GM19372 (cell line): ENCODE results near the gene KNTC1.
"Not testable (repeated sequence)": the region's sequence is repeated elsewhere in the genome, so short reads cannot be mapped to it uniquely, and the experiment has no call there.

Experiments used
- ATAC-seq: cut with Tn5 transposase; IDR thresholded peaks from one replicate; pipeline ENCODE4 v1.9.1; 2021; ENCODE audit warnings: mild to moderate bottlenecking, low read depth, moderate library complexity; ENCODE audit not compliant: unreplicated experiment

KNTC1 gene

DNA sequence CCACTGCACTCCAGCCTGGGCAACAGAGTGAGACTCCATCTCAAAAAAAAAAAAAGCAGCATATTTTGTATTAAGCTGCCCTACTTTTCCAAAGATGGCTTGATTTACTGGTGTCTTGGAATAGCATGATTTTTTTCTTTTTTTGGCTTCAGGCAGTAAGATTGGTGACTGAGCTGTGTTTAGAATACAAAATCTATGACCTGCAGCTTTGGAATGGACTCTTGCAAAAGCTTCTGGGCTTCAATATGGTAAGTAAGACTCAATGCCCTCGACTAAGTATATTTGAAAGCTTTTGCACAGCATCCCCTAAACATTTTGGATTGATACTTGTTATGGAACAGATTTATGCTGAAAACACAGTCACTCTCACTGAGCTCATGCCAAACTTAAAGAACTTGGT is 87.8 kb downstream of the KNTC1 start:
- no peak for ATAC-seq

DNA sequence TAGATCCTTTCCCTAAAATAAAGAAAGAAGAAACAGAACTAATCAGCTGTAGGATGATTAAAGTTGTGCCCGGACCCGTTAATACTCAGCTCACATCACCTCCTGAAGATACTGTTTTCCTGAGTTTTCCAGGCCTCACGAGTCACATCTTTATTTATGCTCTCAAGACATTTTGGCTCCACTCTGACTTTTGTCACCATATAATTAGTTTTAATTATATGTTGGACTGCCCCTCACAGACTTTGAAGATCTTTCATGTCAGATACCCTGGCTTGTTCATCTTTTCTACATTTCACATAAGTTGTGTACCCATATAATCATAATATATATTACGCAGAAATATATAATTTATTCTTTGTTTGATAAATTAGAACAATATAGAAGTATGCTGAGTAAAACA is 88.7 kb downstream of the KNTC1 start:
- no peak for ATAC-seq

DNA sequence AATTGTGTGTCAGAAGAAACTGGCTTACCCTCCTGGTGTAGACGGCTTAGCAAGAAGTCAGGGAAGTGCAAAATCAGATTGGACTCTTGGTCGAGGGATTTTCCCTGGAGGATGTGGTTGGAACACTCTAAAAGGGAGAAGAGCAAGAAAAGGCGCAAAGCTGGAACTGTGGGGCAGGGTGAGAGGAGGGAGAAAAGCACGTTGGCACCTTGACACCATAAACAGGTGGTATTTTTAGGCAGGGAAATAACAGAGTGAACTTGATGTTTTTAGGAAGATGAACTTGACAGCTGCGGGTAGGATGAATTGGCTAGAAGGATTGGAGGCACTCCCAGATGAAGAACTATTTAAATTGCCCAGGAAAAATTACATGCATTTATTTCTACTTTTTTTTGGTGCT is 108.4 kb downstream of the KNTC1 start:
- ATAC-seq, result no peak

DNA sequence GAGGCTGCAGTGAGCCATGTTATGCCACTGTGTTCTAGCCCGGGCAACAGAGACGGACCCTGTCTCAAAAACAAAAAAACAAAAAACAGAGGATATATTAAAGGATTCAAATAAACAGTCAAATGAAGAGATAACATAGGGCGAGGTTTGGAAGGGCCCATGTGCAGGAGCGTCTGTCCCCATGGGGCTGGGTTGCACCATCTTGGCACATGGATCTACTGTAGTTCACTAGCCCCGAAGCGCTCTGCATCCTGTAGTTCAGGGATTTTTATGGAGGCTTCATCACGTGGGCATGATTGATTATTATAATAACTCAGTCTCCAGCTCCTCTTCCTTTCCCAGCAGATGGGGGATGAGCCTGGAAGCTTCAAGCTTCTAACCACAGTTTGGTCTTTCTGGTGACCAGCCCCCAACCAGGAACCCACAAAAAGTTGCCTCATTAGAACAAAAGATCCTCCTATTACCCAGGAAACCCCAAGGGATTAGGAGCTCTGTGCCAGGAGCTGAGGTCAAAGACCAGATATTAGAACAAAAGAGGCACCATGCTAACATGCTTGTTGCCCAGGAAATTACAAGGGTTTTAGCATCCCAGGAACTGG is 116.3 kb downstream of the KNTC1 start:
- no peak for ATAC-seq

DNA sequence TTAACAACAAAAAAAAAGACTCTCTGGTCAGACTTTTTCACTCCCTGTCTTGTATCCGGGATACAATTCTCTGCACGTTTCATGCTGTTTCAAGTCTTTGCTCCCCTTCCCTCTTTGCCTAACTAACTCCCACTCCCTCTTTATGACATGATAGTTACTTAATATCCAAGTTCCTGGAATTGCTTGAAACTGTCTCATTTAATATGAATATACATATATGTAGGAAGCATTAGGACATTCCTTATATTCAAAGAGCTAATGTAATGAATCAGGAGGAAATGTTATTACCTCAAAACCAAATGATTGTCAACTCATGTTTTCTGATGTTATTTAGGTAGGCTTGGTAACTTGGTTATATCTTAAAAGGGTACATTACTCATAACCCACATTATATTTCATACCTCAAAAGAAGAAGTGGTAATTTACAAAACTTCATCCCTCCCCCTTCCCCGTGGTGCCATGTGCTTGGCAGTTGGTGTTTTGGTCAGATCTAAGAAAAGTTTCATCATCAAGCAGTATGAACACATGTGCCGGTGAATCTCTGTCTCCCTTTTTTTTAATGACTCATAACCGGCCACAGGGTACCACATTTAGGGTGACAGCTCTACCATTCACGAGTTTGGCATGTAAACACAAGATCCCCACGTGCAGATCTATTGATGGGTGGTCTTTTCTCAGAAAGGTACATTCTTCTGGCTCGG is 119.6 kb downstream of the KNTC1 start:
- no peak for ATAC-seq

DNA sequence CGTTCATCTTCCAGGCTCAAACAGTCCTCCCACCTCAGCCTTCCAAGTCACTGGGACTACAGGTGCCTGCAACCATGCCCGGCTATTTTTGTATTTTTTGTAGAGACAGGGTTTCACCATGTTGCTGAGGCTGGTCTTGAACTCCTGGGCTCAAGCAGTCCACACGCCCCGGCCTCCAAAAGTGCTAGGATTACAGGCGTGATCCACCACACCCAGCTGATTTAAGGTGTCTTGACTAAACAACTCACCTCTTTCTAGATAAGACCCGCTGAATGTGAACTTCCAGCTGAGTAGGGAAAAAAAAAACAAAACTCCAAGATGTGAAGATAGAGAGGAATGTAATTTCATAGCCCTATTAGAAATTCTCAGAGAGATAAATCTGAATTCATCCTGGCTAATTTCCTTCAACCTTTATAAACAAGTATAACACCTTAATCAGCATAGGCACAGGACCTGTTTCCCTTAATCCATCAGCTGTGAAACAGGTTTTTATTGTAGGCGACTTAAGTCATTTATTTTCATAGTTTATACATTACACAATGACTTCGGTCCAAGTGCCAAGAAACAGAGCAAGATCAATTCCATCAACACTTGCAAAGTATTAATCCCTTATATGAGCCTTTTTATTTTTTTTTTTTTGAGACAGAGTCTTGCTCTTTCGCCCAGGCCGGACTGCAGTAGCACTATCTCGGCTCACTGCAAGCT is 124.6 kb downstream of the KNTC1 start:
- no peak for ATAC-seq

DNA sequence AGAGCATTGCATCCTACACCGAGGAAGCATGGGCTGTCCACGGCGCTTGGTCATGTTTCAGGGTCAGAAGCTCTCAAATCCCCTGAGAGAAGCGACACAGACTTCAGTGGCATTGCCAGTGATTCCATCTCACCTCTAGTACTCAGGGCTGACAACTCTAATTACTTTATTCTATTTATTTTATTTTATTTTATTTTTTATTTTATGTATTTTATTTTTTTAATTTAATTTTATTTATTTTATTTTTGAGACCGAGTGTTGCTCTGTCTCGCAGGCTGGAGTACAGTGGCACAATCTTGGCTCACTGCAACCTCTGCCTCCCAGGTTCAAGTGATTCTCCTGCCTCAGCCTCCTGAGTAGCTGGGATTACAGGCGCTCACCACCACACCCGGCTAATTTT is 126.2 kb downstream of the KNTC1 start:
- ATAC-seq, result not testable (repeated sequence)

DNA sequence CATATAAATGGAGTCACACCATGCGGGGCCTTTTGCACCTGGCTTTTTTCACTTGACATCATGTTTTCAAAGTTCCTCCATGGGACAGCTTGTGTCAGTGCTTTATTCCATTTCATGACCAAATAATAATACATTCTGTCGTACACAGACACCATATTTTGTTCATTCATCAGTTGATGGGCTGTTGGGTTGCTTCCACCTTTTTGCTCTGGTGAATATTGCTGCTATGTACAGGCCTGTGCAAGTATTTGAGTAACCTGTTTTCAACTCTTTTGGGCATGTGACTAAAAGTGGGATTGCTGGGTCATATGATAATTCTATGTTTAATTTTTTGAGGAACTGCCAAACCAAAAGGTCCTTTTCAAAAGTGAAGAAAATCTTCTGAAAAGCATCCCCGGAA is 129.2 kb downstream of the KNTC1 start:
- ATAC-seq, result no peak

DNA sequence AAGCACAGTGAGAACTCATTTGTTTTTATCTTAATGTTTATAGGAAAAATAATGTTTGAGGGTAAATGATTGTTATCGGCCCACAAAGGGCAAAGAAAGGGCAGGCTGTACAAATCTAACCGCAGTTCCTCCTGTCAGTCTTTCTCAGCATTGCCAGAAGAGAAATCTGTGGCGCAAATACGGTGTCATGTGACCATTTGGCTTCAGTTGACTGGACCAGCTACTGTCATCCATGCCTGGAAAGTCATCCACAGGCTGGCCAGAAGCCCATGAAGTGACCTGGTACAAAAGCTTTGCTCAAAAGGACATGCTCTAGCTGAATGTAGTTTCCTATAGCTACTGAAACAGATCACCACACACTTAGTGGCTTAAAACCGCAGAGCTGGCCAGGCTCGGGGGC is 132.5 kb downstream of the KNTC1 start:
- no peak for ATAC-seq

DNA sequence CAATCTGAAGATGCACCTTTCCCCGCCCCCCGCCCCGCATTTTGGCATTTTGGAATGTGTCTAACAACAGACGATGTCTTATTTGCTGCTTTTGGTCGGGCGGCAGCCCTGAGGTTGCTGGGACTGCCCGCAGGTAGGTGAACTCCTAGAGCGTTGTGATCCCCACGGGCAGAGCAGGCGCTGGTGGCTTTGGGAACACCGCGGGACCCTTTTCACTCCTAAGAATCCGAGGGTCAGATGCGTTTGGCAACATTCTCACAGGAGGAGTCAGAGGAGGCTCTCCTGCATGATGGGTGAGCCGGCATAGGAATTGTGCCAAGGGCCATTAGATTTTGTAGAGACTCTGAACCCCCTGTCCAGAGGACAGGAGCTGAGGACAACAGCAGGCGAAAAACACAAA is 134.2 kb downstream of the KNTC1 start:
- no peak for ATAC-seq

DNA sequence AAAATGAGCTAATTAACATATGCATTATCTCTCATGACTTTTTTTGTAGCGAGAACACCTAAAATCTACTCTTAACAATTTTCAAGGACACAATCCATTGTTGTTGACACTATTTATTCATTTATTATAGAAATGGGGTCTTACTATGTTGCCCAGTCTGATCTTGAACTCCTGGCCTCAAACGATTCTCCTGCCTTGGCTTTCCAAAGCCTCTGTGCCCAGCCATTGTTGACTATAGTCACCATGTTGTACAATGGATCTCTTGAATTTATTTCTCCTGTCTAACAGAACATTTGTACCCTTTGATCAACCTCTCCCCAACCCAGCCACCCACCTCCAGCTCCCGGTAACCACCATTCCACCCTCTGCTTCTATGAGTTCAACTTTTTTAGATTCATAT is 134.9 kb downstream of the KNTC1 start:
- no peak for ATAC-seq

DNA sequence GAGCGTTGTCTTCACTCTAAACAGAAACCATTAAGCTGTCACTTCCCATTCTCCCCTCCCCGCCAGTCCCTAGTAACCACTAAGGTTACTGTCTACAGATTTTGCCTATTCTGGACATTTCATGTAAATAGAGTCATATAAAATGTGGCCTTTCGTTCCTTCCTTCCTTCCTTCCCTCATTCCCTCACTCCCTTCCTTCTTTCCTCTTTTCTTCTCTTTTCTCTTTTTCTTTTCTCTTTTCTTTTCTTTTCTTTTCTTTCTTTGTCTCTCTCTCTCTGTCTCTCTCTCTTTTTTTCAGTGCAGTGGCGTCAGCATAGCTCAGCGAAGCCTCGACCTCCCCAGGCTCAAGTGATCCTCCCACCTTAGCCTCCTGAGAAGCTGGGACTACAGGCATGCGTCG is 138.3 kb downstream of the KNTC1 start:
- no peak for ATAC-seq

DNA sequence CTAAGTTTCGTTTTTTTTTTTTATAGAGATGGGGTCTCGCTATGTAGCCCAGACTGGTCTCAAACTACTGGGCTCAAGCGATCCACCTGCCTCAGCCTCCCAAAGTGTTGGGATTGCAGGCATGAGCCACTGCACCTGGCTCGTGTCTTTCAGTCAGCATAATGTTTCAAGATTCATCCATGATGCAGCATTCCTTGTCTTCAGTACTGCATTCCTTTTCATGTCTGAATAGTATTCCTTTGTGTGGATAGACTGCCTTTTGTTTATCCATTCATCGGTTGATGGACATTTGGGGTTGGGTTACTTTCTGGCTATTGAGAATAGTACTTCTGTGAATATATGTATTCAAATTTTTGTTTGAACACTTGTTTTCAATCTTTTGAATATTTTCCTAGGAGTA is 138.7 kb downstream of the KNTC1 start:
- ATAC-seq, result no peak

DNA sequence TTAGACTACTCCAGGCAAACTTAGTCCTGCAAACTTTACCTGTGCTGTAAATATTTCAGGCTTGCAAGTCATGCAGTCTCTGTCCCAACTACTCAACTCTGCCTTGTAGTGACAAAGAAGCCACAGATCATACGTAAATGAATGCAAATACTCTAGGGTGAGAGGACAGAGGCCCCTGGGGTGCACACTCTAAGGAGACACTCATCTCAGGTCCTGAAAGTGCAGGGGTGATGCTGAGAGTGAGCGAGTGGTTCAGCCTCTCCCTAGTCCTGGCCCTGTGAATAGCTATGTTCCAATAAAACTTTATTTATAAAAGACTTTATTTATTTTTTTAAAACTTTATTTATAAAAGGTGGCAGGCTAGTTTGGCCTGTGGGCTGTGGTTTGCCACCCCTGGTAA is 141.2 kb downstream of the KNTC1 start:
- no peak for ATAC-seq

DNA sequence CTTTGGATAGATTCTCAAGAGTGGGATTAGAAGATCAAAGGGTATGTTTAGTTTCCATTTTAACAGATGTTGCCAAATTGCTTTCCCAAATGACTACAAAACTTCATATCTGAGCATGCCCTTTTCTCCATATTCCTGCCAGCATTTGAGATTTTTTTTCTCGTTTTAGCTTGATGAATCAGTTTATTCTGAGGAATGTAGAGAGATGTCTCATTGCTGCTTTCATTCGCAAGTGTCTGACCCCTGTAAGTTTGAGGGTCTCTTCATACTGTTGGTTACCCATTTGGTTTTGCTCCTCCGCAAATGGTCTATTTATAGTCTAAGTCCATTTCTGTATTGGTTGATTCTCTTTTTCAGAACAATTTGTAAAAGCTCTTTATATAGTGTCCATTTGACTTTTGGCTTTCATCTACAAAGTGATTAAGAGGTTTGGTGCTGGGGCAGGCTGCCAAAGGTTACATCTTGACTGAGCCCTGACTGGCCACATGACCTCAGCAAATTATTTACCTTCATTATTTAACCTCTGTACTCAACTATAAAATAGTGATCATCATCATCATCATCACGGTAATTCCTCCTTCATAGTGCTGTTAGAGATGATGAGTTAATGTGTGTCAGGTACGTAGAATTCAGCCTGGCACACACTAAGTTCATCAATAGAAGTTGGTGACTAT is 142.5 kb downstream of the KNTC1 start:
- no peak for ATAC-seq

DNA sequence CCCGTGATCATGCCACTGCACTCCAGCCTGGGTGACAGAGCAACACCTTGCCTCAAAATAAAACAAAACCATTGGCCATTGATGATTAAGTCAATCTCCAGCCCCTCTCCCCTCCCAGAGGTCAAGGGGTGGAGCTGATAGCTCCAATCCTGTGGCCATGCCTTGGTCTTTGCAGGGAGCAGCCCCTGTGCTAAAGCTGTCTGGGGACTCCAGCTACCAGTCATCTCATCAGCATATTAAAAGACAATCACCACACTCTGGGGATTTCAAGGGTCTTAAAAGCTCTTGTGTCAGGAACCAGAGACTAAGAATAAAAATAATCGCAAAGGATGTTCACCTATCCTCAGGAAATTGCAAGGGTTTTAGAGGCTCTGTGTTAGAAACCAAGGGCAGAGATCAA is 145.5 kb downstream of the KNTC1 start:
- no peak for ATAC-seq
